Muscle of back (tissue), 11 donors: Measurements from ENCODE around the gene SLC35F3. TPM values are rescaled to one million over a fixed set of nuclear protein-coding genes. Genes with fewer than 3 reads are reported as not detected.

ENCODE experiments used
- DNase-seq, 3 donors: peaks; one replicate each; pipeline versions ENCODE4 v3.0.0 to v3.0.0-alpha.2; 2013
- polyA plus RNA-seq, 10 donors: library from polyadenylated mRNA; unstranded; fragments of 120-200 nt; gene quantifications; one replicate each; pipeline ENCODE4 v1.2.1, GENCODE V29; 2013; ENCODE audit not compliant: insufficient read length in 10 of 10

Gene SLC35F3
- polyA plus RNA-seq, 10 donors = 0.34 to 1.0 (median 0.76) TPM

DNA sequence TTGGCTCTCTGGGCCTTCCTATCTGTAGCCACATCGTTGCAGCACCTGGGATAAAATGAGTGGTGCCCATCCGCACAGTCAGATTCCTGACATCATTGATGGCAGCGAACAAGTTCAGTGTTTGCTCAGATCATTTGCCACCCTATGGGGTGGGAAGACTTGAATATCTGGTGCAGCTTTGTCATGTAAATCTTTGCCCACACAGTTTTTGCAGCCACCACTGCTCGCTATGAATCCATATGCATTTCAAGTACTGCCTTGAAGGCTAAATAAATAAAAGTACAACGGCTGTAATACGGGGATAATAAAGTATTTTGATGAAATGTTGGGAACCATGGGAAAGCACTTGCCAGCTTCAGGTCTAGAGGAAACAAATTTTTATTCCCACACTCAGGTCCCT is 412.5 kb downstream of the SLC35F3 start:
- DNase-seq = no peak

DNA sequence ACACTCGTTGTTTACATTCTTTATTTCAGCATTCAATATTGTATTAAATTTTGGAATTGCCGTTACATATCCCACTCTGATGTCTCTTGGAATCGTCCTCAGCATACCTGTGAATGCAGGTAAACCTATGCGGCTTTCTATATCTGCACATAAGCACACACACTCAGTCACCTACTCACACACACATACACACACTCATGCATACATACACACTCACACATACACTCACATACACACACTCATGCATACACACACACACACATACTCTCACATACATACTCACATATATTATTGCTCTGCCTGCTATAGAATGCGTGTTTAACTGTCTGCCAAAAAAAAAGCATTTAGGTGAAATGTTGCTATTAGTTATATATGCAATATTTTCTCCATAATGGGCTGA is 415.6 kb downstream of the SLC35F3 start:
- no peak for DNase-seq

DNA sequence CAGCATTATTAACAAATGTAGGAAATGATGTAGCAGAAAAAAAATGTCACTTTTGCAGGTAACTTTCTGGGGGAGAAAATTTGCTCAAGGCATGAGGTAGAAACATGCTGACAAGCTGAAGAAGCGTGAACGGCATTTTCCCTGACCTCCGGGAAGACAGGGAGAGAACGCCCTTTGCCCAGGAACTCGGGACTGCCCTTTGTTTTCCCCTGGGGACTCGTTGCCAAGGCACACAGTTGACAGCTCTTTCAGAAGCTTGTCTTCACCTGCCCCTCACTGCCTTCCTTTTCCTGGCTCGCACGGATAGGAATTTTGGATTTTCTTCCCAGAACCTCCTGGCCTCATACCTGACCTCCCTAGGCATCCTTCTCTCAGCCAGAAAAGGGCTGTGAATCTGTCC is 416.1 kb downstream of the SLC35F3 start:
- no peak for DNase-seq

DNA sequence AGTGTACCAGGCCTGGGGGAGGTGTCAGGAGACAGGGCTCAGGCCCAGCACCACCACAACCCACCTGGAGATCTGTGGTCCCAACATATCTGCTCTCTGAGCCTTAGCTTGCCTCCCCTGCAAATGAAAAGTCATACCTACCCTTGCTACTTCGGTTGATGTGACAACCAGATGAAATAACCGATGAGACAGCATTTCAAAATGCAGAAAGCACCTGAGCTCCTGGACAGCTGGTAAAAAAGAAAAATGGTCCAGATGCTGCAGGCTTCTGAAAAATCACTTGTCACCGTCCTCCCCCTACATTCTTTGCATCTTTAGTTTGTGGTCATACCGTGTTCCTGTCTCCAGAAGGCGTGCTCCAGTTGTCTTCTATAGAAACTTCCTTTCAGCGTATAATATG is 416.8 kb downstream of the SLC35F3 start:
- no peak for DNase-seq

DNA sequence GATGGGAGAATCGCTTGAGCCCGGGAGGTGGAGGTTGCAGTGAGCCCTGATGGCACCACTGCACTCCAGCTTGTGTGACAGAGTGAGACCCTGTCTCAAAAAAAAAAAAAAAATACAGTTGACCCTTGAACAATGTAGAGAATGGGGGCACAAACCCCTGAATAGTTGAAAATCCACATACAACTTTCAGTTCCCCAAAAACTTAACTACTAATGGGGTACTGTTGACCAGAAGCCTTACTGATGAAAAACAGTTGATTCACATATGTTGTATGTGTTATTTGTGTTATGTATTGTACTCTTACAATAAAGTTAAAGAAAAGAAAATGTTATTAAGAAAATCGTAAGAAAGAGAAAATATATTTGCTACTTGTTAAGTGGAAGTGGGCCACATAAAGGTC is 417.6 kb downstream of the SLC35F3 start:
- no peak for DNase-seq

DNA sequence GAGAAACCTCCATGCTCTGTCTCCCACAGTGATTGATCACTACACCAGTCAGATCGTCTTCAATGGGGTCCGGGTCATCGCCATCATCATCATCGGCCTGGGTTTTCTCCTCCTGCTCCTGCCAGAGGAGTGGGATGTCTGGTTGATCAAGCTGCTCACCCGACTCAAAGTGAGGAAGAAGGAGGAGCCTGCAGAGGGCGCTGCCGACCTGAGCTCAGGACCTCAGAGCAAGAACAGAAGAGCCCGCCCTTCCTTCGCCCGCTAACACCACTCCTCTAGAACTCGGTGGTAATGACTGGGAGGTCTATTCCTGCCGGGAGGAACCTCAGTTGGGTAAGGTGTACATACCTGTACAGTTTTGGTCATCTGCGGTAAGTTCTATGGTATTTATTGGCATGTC is 418.5 kb downstream of the SLC35F3 start:
- peak in 1 of 3 donors; percentile 9 for DNase-seq

DNA sequence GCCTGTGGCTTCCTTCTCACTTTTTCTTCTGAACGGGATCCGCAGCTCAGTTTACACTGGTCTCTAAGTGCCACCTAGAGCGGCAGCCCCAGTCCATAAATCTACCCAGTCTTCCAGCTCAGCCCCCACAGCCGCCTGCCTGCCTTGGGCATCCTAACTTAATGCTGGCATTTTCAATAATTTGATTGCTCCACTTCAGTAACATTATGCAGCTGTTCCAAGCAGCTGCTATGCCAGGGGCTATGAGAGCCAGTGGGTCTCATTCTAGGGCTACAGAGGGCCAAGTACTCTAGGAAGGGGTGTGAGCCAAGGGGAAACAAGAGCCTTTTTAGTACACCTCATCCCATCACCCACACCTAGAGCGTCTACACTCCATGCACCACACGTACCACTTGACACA is 420.3 kb downstream of the SLC35F3 start:
- DNase-seq = peak in 2 of 3 donors; percentile 9 to 30

DNA sequence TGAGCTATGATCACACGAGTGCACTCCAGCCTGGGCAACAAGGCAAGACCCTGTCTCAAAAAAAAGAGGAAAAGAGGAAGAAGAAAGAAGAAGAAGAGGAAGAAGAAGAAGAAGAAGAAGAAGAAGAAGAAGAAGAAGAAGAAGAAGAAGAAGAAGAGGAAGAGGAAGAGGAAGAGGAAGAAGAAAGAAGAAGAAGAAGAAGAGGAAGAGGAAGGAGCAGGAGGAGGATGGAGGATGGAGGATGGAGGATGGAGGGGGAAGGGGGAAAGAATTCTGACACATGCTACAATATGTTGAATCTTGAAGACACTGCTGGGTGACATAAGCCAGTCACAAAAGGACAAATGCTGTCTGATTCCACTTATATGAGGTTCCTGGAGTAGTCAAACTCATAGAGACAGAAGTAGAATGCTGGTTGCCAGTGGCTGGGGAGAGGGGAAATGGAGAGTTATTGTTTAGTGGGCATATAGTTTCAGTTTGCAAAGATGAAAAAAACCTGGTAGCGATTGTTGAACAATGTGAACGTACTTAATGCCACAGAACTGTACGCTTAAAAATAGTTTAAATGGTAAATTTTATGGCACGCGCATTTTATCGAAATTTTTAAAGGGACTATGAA is 421.5 kb downstream of the SLC35F3 start:
- no peak for DNase-seq

DNA sequence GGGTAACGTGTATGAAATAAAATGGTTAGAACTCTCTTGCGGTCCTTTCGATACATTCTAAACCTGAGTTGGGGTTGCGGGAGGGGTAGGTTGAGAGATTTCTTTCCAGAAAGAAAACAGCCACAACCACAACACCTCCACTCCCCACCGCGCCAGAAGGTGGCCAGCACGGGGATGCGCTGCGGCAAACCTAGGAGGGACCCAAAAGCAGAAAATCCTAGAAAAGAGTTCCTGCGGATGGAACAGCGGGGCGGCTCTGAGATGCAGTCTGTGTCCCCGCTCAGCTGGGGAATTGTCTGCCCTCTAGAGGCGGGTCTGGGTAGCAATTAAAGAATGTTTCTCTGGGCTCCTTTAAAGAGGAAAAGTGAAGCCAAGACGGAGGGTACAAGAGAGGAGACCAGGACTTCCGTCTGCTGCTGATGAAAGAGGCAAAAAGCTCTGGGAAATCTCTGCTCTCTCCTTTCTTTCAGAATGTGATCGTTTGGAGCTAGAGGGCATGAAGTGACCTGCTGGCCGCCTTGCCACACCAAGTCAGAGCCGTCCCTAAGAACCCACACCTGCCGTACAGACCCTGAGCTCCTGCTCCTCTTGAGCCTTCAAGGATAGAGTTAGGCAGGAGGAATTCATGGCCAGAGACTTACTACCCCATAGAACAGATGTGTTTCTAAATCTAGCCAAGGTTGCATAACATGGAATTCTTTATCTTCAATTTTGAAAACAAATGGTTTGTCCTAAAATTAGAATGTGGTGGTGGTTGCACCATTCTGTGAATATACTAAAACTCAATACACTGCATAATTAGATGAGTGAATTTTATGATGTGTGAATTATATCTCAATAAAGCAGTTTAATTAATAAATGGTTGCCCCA is 422.3 kb downstream of the SLC35F3 start:
- DNase-seq = peak; percentile 33 to 63 (median 52)

DNA sequence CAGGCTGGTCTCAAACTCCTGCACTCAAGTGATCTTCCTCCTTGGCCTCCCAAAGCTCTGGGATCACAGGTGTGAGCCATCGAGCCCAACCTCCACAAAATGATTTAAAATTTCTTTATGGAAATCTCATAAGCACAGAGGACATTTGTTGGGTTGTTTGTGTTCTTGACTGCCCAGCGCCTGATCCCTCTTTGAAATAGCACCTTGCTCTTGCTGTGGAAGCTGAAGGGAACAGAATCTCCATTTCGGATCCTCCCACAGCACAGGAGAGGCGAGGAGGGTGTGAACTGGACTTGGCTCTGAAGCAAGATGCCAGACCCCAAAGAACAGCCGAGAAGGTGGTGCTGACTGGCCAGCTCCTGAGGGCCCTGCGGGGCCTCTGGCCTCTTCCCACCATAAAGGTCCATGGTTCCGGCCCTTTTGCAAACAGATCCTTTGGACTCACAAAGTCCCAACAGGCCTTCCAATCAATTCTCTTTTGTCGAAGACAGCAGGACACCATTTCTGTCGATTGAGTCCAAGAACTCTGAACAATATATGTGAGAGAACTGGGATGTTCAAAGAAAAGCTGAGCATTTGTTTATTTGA is 423.2 kb downstream of the SLC35F3 start:
- no peak for DNase-seq

DNA sequence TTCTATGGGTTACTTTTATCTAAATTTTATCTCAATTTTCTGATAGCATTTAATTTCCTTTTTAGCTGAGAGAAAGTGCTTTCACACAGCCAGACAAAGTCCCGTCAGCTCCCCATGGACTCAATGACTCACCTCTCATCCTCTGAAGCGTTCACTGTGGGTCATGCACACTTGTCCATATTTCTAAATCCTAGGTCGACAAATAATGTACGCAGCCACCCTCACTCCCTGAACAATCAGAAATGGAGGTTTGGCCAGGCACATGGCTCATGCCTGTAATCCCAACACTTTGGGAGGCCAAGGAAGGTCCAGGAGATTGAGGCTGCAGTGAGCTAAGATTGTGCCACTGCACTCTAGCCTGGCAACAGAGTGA is 426.4 kb downstream of the SLC35F3 start:
- no peak for DNase-seq

DNA sequence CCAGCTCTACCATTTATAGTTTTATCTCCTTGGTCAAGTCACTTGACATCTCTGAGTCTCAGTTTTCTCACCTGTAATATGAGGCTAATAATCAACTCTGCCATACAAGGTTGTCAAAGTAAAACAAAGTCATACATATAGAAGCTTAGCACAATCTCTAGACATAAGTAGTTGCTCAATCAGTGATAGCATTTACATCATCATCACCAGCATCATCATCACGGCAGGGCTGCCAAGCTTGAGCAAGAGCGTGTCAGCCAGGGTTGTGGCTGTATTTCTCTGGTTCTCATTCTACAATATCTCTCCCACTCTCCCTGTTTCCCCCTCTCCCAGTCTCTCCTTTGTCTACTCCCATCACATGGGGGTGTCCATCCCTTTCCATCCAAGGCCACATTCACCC is 427.0 kb downstream of the SLC35F3 start:
- no peak for DNase-seq

DNA sequence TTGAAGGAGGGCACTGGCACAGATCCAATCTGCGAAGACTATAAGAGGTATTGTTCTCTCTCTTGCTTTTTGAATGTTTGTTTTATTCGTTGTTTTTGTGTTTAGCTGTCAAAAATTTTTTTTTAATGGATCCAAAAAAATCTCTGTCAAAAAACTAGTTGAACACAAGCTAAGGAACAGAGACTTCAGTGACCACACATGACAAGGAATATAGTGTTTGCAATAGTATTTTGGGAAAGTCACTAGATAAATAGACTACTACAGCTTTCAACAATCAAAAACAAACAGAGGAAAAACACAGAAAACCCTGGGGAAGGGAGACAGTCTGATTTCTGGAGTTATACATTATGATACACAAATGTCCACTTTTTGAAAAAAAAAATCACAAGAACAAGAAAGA is 431.9 kb downstream of the SLC35F3 start:
- DNase-seq = no peak

DNA sequence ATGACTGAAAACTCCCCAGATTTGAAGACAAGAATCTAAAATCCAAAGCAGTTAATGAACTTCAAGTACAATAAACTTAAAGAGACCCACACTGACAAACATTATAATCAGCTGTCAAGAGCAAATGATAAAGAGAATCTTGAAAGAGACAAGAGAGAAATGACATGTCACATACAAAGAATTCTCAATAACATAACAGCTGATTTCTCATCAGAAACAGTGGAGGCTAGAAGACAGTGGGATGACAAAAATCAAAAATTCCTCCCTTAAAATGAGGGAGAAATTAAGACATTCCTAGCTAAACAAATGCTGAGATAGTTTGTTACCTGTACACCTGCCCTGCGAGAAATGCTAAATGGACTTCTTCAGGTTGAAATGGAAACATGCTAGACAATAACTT is 432.8 kb downstream of the SLC35F3 start:
- DNase-seq = no peak

DNA sequence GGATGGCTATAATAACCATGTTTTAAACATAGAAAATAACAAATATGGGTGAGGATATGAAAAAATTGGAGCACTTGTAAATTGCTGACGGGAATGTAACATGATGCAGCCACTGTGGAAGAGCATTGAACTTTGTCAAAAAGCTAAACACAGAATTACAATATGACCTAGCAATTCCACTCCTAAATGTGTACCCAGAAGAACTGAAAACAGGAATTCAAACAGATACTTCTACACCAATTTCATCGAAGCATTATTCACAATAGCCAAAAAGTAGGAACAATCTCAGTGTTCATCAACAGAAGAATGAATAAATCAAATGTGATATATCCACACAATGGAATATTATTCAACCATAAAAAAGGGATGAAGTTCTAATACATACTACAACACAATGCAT is 436.1 kb downstream of the SLC35F3 start:
- no peak for DNase-seq

DNA sequence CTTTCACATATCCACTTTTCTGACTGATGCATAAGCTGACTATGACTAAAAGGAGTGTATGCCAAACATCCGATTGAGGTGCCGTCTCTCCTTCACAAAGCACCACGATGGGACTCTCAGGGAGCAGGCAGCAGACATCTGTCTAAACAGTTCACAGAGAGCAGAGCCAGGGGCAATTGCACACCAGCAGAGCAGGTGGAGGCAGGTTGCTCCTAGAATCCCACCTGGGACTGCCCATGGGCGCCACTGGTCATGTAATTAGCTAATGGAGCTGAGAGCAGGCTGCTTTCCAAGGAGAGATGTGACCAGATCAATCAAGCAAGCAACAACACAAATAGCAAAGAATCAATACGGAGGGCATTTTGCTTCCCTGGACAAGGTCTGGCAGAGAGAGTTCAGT is 438.3 kb downstream of the SLC35F3 start:
- no peak for DNase-seq

DNA sequence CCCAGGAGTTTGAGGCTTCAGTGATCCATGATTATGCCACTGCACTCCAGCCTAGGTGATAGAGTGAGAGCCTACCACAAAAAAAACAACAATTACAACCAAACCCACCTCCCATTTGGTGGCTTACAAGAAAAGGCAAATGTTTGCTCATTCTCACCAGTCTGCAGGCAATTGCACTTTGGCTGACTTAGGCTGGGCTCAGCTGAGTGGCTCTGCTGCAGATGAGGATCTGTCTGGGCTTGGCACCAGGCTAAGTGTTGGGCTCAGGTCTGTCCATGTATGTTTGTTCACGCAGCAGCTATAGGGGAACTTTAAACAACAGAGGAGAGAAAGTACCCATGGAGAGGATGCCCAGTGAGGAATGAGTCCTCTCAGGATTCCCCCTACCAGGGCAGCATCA is 440.8 kb downstream of the SLC35F3 start:
- no peak for DNase-seq

DNA sequence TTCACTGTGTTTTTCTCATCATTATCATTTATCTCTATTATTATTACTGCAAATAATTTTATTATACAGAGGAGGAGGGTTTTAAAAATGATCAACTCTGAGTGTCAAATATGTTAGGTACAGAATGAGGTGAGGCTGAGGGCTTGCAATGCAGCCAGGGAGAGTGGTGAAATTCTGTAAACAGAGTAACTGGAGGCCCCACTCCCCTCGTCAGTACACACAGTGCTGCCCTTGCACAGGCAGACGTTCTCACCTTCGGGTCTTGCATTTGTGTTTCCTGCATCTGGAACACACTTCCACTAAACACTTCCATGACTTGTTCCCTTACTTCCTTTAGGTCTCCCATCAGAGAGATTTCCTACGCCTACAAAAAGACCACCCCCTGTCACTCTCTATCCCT is 444.5 kb downstream of the SLC35F3 start:
- no peak for DNase-seq

DNA sequence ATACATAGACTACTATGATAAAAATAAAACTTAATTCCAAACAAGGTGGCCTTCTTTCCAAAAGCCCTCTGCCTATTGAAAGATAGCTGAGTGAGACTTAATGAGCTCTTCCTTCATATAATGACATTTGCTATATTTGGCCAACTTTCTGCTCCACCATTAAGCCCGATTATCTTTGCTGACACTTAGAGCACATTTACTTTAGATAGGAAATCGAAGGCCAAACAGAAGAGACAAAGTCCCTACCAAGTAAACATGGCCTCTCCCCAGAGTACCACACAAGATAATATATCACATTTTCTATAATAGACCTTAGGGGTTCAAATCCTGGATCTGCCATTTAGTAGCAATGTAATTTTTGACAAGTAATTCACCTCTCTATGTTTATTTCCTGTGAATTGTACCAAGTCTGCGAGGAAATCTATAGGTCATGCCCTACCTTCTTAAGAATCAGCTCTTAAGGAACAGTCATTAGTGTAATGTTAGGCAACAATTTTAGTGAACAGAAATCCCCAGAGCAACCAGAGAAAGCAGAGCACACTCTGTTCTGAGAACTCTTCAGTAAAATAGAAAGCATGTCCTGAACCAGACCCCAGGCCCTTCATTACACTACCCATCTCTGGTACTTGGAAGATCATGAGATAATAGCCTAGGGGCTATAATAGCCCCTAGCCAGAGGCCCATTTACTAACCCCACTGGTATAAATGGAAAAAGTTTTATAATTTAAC is 451.5 kb downstream of the SLC35F3 start:
- DNase-seq = no peak

DNA sequence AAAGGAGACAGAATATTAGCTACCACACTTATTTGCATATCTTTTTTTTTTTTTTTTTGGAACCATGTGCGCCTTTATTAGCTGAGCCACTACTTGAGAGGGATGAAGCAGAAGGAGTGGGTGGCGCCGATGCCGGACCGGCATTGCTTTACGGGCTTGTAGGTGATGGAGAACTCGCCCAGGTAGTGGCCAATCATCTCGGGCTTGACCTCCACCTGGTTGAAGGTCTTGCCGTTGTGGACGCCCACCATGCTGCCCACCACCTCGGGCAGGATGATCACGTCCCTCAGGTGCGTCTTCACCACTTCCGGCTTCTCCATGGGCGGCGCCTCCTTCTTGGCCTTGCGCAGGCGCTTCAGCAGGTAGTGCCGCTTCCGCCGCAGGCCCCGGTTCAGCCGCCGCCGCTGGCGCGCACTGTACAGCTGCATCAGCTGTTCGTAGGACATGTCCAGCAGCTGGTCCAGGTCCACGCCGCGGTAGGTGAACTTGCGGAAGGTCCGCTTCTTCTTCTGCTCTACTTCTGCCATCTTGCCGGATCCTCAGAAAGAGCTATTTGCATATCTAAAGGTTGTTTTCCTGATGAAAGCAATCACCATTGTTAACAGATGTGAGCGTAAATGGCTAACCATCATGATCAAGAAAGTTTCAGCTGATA is 452.3 kb downstream of the SLC35F3 start:
- DNase-seq = peak in 1 of 3 donors; percentile 11

DNA sequence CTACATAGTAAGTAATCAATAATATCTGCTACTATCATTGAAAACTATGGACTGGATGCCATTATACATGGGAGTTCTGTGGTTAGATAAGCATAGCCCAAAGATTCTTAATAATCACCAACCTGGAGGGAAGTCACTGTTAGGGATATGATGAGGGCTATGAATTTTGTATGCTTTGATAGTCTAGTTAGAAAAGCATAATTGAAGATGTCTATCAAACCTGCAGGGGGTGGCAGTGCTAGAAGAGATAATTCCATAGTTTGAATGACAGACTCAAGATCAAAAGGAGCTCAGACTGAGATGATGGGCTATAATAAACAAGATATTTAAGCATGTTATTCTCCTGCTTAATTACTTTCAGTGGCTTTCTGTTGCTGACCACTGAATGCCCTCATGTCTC is 453.4 kb downstream of the SLC35F3 start:
- no peak for DNase-seq

DNA sequence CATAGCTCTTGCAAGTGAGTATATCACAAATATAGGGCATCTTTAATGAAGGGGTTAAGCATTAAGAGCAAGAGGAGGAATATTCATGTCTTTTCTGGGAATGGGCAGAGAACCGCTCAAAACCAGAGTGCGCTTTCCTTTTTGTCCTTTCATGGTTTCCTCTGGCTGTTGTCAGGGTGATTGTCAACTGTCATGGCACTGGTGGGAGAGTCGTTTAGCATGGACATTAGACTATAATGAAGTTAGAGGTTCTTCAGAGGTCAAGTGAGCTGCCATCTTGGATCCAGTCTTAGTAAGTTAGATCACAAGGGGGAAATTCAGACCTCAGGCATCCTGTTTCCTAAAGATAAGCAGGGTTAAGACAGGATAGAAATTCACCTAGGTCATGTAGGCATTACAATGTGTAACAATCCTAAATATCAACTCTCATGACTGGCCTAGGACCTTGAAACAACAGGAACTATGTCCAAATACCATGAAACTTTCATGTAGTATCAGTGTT is 456.7 kb downstream of the SLC35F3 start:
- DNase-seq = no peak
